GM12878 (cell line): ENCODE results near the gene GSTM5.
"Not testable (repeated sequence)": the region's sequence is repeated elsewhere in the genome, so short reads cannot be mapped to it uniquely, and the experiment has no call there.

Experiments used
- CBFB ChIP-seq: IDR thresholded peaks from 2 replicates; pipeline ENCODE4 v1.6.1; 2016; ENCODE audit warnings: antibody characterized with exemption, low read depth
- CTCF ChIP-seq, 3 experiments: IDR thresholded peaks in 2 of 3; conservative IDR thresholded peaks in 1 of 3; 2 replicates each; pipeline ENCODE4 v1.5.1; 2011; ENCODE audit warnings: low read depth in 3 of 3, low read length in 3 of 3, mild to moderate bottlenecking in 3 of 3, control low read depth in 2 of 3, moderate library complexity in 2 of 3, inconsistent platforms in 1 of 3, mixed read lengths in 1 of 3; ENCODE audit not compliant: control insufficient read depth in 2 of 3, insufficient read depth in 1 of 3; ENCODE audit errors: extremely low read depth in 1 of 3
- IRF4 ChIP-seq: IDR thresholded peaks from 2 replicates; pipeline ENCODE4 v1.6.1; 2011; ENCODE audit warnings: low read depth, low read length
- SP1 ChIP-seq: IDR thresholded peaks from one replicate; pipeline ENCODE4 v1.6.1; 2011; ENCODE audit warnings: low read depth, low read length

DNA sequence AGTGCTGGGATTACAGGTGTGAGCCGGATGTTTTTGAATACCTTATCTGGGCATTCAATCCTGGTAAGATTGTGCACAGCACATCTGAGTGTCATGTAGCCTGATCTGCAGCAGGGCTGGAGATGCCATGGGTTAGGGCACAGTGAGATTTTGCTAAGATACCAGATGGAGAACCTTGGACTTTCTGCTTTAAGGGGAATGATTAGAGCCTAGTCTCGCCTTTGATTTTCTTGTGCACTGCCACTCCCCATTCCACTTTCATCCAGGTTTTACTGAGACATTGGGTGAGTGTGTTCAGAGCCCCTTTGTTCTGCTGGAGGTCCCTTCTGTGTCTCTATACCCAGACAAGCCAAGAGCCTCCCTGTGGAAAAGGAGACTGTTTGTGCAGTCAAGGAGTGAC is 38.2 kb upstream of the GSTM5 start:
- TF ChIP-seq SP1; CTCF (IDR thresholded peaks at IDR 0.05 in 2 of 3, conservative IDR thresholded peaks at IDR 0.05 in 1 of 3; ENCODE audit: control insufficient read depth in 2 of 3, extremely low read depth in 1 of 3, insufficient read depth in 1 of 3, low read depth in 3 of 3, low read length in 3 of 3); IRF4; CBFB: not testable (repeated sequence)
